H1 (cell line): Measurements from ENCODE around the gene PTGES2. TPM values are rescaled to one million over a fixed set of nuclear protein-coding genes. Genes with fewer than 3 reads are reported as not detected.

Source experiments
- ATF3 ChIP-seq: IDR thresholded peaks from 2 replicates; pipeline ENCODE4 v1.6.1; 2011; ENCODE audit warnings: low read depth, mild to moderate bottlenecking, low read length; ENCODE audit not compliant: insufficient read depth
- RAD21 ChIP-seq, 2 experiments: IDR thresholded peaks in 1 of 2; conservative IDR thresholded peaks in 1 of 2; 2 replicates each; pipeline ENCODE4 v1.6.1; 2011; ENCODE audit warnings: low read depth in 2 of 2, low read length in 2 of 2, improper control_type of control experiment in 1 of 2, inconsistent platforms in 1 of 2, mild to moderate bottlenecking in 1 of 2, moderate library complexity in 1 of 2
- polyA plus RNA-seq, 7 experiments: library from polyadenylated mRNA; depleted of rRNA in 3 of 7; stranded (reverse) in 5 of 7; unstranded in 2 of 7; fragments of >200 nt in 5 of 7; fragments of 200-250 nt in 2 of 7; gene quantifications; 1 replicate in 5 of 7; 2 replicates in 1 of 7; 4 replicates in 1 of 7; pipeline versions ENCODE4 v1.2.1 to v1.2.3, GENCODE V29; 2011 to 2013; ENCODE audit warnings: missing spikeins in 2 of 7, mixed read lengths in 2 of 7
- total RNA-seq: library from RNA; stranded (reverse); fragmentation: NEBNext Ultra II Directional; extraction: Animal tissue kit (Norgen Biotek cat#: 25700); gene quantifications from 2 replicates; pipeline ENCODE4 v1.2.1, GENCODE V29; 2021

The PTGES2 gene
- total and polyA plus RNA-seq, 2 of the 8 experiments (the other 6 are each of a cell fraction or from before 2014, with no cell fraction given), result 80.7 to 81.2 TPM

- no peak for TF ChIP-seq ATF3
- TF ChIP-seq RAD21 (IDR thresholded peaks at IDR 0.05 in 1 of 2, conservative IDR thresholded peaks at IDR 0.05 in 1 of 2; ENCODE audit: low read depth in 2 of 2, low read length in 2 of 2), result no peak
These were observed 48.2 kb upstream of the PTGES2 start (continued) for GRCh38 chr9:128175726-128176125.
